Esophagus mucosa (tissue), 1 donor: Measurements from ENCODE around the gene HOXD12. TPM values are rescaled to one million over a fixed set of nuclear protein-coding genes. Genes with fewer than 3 reads are reported as not detected.

Experiments
- ATAC-seq: fragments of 200-7000 bp; cut with Tn5 transposase; one replicate; pipeline ENCODE4 v1.9.1; 2020
- total RNA-seq: library from RNA; stranded (reverse); gene quantifications from one replicate; pipeline ENCODE4 v1.2.4, GENCODE V29; 2023
- donor health status: DM: yes; HTN: yes; CAD: no.

The HOXD12 gene
- total RNA-seq, 1 donor from 2014 or later = not detected

GRCh38 chr2:176106581-176107539 lies 7.3 kb downstream of the HOXD12 start, which contains the start of gene HOXD11:
Gene HOXD11 (plus strand): TSS chr2:176107280. CDS start chr2:176107356, 76 bp downstream.
- peak; percentile 69 for ATAC-seq

GRCh38 chr2:176107731-176108181 lies 8.2 kb downstream of the HOXD12 start:
- ATAC-seq = no peak

GRCh38 chr2:176109192-176109901 lies 9.8 kb downstream of the HOXD12 start:
- ATAC-seq = no peak

- no peak for ATAC-seq
Measured at GRCh38 chr2:176109946-176110345, 10.4 kb downstream of the HOXD12 start.

DNA sequence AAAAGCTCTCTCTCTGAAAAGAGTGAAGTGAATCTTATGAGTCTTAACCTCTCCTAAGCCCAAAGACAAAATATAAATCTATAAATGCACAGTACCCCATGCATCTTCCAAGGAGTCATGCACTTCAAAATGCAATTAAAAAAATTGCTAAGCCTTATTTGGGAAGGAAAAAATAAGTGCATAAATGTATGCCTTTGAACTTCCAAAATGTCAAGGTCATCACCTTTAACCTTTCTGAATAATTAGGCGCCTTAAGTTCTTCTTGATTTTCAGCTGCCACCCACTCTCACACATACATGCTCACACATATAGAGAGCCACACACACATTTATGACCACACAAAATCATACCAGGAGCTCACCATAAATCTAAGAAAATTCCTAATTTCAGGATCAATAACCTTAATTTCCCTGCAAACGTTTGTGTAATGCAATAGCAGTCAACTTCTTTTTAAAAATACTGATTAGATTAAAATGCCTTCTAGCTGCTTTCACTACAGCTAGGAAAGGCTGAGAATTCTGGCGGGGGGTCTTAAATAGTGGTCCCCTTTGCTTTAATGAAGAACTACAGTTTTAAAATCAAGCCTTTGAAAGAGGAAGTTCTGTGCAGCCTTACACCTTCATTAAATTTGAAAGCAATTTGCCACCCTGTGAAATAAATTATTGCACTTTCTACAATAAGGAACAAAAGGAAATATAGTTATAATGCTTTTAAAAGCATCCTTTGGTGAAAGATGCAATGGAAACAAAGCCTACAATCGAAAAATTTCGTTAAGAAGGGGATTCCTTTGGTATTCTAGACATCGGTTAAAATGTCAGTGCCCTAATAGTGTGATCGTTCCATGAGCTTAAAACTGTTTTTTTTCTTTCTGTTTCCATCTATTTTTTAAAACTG lies 11.1 kb downstream of the HOXD12 start:
- no peak for ATAC-seq

- no peak for ATAC-seq
Measured at GRCh38 chr2:176111309-176111663, 11.7 kb downstream of the HOXD12 start.

- no peak for ATAC-seq
Measured at GRCh38 chr2:176111846-176112374, 12.3 kb downstream of the HOXD12 start.

GRCh38 chr2:176112375-176113302 lies 13.0 kb downstream of the HOXD12 start:
- ATAC-seq = no peak

GRCh38 chr2:176114120-176114929 lies 14.7 kb downstream of the HOXD12 start:
- no peak for ATAC-seq

DNA sequence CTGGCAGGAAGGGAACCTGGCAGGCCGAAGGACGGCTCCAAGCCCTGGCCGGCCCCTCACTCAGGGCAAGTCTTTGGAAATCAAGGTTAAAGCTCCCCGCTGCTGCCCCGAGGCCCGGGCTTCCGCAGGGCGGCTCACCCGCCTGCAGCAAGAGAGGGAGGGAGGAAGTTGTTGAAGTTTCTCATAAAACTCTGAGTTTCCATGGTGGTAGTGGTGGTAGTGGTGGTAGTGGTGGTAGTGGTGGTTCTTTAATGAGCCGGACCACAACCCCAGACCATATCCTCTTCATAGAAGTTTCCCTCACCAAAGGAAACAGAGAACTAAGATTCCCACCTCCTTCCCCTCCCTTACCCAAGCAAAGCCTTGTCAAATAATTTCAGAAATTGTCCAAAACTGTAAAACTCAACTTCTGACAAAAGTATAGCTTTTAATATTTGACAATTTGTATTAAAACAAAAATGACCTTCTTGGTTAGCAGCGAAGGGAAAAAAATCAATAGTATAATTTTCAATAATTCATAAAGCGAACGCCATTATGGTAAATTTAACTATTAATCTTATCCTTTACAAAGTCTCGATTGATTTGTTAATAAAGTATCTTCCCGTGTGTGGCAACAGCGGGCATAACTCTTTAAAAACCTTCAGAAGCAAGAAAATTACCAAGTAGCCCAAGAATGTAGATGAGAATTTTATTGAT lies 15.5 kb downstream of the HOXD12 start:
- ATAC-seq = no peak

- ATAC-seq = peak; percentile 67
Measured at GRCh38 chr2:176115883-176116813, 16.6 kb downstream of the HOXD12 start, which contains the start of gene HOXD10. Gene HOXD10 (plus strand): TSS chr2:176116778. CDS start chr2:176116834, 56 bp downstream.

DNA sequence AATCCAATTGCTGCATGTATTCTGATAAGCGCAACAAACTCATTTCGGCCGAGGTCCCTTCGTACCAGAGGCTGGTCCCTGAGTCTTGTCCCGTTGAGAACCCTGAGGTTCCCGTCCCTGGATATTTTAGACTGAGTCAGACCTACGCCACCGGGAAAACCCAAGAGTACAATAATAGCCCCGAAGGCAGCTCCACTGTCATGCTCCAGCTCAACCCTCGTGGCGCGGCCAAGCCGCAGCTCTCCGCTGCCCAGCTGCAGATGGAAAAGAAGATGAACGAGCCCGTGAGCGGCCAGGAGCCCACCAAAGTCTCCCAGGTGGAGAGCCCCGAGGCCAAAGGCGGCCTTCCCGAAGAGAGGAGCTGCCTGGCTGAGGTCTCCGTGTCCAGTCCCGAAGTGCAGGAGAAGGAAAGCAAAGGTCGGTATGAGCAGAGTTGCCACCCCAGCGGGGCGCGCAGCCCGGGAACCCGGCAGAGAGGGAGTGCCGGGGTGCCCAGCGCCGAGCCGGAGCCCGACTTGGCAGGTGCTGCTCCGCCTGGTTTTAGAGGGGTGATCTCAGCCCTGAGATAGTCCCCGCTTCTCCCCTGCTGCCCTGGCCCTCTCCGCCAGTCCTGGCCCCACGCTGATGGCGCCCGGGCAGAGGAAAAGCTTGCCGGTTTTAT lies 17.7 kb downstream of the HOXD12 start:
- ATAC-seq = no peak

DNA sequence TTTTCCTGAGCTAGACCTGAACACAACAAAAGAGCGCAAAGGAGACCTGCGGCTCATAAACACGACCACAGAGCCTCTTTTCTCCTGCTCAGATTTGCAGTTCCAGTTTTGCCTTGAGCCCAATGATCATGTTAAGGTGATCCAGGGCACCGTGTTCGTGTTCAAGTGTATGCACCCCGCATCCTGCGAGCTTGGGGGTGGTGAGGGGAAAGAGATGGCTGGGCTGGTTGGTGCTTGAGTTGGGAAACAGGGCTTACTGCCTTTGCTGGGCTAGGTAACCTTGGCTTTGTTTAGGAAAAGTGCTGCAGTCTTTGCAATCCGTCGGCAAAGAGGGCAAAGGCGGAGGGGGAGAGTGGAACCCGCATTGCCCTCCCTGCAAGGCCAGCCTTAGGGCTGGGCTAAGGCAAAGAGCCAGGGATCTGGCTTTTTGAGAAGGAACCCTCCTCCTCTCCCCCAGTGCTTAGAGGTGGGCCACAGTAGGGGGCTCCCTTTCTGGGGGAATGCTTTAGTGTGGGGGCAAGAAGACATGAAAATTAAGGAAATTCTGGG lies 18.3 kb downstream of the HOXD12 start:
- ATAC-seq = no peak

GRCh38 chr2:176118601-176119339 lies 19.2 kb downstream of the HOXD12 start:
- no peak for ATAC-seq

DNA sequence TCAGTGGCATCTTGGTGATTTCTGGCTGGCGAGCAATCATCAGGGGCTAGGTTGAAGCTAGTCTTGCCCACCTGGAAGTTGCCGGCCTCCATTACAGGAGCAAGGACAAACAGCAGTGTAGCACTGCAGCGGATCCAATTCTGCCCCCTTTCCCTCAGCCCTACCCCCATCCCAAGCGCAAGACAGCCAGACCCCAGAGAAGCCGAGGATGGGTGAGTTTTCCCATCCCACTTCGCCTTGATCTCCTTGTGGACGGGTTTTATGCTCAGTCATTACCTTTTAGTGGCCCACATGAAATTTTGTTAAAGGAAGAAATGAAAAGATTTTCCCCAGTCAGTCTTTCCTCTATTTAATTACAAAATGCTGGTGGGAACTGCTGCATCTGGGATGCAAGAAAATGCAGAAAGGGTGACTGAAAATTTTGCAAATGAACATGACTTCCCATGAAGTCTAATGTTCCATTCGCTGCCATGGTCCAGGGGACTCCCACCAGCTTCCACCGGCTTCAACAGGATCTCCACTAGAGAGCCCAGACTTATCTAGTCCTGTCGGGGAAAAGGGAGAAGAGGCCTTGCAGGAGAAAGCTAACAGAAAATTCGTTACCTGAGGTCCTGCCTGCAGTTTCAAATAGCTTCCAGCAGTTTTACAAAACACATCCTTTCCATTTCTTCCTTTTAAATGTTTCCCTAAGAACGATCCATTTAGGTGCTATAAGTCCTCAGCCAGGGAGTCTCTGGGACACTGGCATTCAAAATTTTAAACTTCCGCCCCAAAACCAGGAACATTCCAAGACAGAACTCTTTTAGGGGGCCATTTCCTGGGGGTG lies 21.0 kb downstream of the HOXD12 start:
- no peak for ATAC-seq
